ENCODE results near the gene CFAP298.

The CFAP298 gene

DNA sequence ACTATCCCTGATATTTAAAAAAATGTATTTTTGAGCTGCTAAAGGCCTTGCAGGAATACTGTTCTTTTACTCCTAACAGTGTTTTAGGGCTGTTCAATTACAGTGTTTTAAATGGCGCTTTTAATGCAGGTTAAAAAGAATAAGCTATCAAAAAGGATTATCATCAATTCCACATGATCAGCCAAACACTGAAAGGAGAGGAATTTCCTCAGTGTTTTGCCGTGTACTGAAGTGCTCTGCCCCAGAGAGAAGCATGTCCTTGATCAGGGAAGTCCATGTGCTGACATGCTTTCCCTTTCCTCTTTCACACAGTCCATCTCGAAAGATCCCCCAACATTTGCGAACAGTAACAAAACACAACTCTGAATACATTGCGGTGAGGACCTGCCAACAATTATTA lies 3.3 kb downstream of the CFAP298 start:
- H3K4me1 ChIP-seq (ENCODE audit: insufficient read depth, insufficient read length): peaks cover 14% of the 10 kb centered on the region
- no peak overlapping the region for H3K9ac ChIP-seq (ENCODE audit: insufficient read length, low read depth)
- H3K36me3 ChIP-seq (ENCODE audit: insufficient read depth, insufficient read length, low read length): peaks cover 64% of the 10 kb centered on the region
- DNase-seq (ENCODE audit: low read depth, low spot score): no peak
- no peaks in the 10 kb centered on the region for H3K9me3 ChIP-seq (ENCODE audit: insufficient read depth, low read length)
- no peaks in the 10 kb centered on the region for H3K27me3 ChIP-seq (ENCODE audit: insufficient read depth, insufficient read length)
- H3K4me3 ChIP-seq (ENCODE audit: insufficient read length, low read depth): no peak overlapping the region
- TF ChIP-seq SUZ12 (IDR thresholded peaks at IDR 0.05; ENCODE audit: extremely low read depth, insufficient read depth, insufficient read length) (no peak), YY1 (IDR thresholded peaks at IDR 0.05; ENCODE audit: insufficient read depth, insufficient read length) (no peak), ZNF274 (IDR thresholded peaks at IDR 0.05; ENCODE audit: low read depth, low read length) (no peak)

DNA sequence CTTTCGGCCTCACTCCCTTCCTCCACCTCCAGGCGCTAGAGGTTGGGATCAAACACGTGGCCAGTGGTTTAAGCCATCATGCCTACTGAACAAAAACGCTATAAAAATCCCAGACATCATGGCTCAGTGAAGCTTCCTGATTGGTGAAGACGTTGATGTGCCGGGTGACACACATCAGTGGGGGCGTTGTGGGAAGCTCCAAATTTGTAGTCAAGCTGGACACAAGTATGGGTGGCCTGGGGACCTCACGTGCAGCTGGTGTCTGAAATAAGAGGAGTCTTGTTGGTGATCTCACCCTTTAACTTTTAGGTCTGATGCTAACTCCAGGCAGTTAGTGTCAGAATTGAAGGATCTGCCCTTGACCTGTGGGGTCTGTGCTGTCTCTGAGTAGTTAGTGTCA lies 6.7 kb downstream of the CFAP298 start:
- H3K4me1 ChIP-seq (ENCODE audit: insufficient read depth, insufficient read length): peaks cover 20% of the 10 kb centered on the region
- no peaks in the 10 kb centered on the region for H3K27me3 ChIP-seq (ENCODE audit: insufficient read depth, insufficient read length)
- TF ChIP-seq YY1 (IDR thresholded peaks at IDR 0.05; ENCODE audit: insufficient read depth, insufficient read length) (no peak), ZNF274 (IDR thresholded peaks at IDR 0.05; ENCODE audit: low read depth, low read length) (no peak), SUZ12 (IDR thresholded peaks at IDR 0.05; ENCODE audit: extremely low read depth, insufficient read depth, insufficient read length) (no peak)
- H3K9me3 ChIP-seq (ENCODE audit: insufficient read depth, low read length): no peaks in the 10 kb centered on the region
- peak overlapping the region; percentile 7 for H3K9ac ChIP-seq (ENCODE audit: insufficient read length, low read depth)
- H3K36me3 ChIP-seq (ENCODE audit: insufficient read depth, insufficient read length, low read length): peaks cover 93% of the 10 kb centered on the region
- H3K4me3 ChIP-seq (ENCODE audit: insufficient read length, low read depth): no peak overlapping the region
- DNase-seq (ENCODE audit: low read depth, low spot score): no peak

DNA sequence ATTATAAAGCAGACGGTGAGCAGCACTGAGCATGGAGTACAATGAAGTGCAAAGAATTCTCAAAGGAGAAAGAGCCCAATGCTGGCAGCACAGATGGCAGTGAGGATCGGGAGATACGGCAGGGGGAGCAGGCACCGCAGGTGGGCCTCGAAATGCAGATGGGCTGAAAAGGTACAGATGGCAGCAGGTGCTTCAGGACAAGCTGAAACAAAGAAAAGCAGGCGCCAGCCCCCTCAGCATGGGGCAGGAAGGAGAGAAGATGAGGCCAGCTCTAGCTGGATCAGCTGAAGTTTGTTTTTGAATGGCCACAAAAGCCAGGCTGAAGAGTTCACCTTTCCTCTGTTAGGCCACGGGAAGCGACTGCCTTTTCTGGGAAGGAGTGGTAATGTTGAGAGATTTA lies 7.7 kb downstream of the CFAP298 start:
- Histone ChIP-seq H3K27me3 (ENCODE audit: insufficient read depth, insufficient read length) (no peaks in the 10 kb centered on the region), H3K9me3 (ENCODE audit: insufficient read depth, low read length) (no peaks in the 10 kb centered on the region), H3K9ac (ENCODE audit: insufficient read length, low read depth) (no peak overlapping the region), H3K36me3 (ENCODE audit: insufficient read depth, insufficient read length, low read length) (peaks cover 92% of the 10 kb centered on the region), H3K4me3 (ENCODE audit: insufficient read length, low read depth) (no peak overlapping the region), H3K4me1 (ENCODE audit: insufficient read depth, insufficient read length) (peaks cover 20% of the 10 kb centered on the region)
- TF ChIP-seq SUZ12 (IDR thresholded peaks at IDR 0.05; ENCODE audit: extremely low read depth, insufficient read depth, insufficient read length) (no peak), YY1 (IDR thresholded peaks at IDR 0.05; ENCODE audit: insufficient read depth, insufficient read length) (no peak), ZNF274 (IDR thresholded peaks at IDR 0.05; ENCODE audit: low read depth, low read length) (no peak)
- DNase-seq (ENCODE audit: low read depth, low spot score): peak; percentile 65

DNA sequence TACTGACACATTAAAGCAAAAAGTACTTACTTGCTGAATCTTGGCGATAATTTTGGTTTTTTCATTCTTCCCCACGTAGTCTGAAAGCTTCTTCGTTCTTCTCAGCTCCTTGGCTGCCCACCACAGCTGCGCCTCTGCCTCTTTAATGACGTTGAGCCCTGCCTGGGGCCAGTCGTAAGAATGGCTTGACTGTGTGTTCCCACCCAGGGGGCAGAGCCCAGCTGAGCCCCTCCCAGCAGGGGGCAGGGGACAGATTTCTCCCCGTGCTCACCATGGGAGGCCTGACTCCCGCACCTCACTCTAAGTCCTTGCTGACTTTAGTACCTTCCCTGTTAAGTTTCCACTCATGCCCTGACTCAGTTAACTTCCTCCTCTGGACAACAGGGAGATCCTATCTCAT lies 9.0 kb downstream of the CFAP298 start:
- TF ChIP-seq ZNF274 (IDR thresholded peaks at IDR 0.05; ENCODE audit: low read depth, low read length) (no peak), YY1 (IDR thresholded peaks at IDR 0.05; ENCODE audit: insufficient read depth, insufficient read length) (no peak), SUZ12 (IDR thresholded peaks at IDR 0.05; ENCODE audit: extremely low read depth, insufficient read depth, insufficient read length) (no peak)
- no peak overlapping the region for H3K4me3 ChIP-seq (ENCODE audit: insufficient read length, low read depth)
- DNase-seq (ENCODE audit: low read depth, low spot score): no peak
- H3K9ac ChIP-seq (ENCODE audit: insufficient read length, low read depth): peak overlapping the region; percentile 24
- H3K9me3 ChIP-seq (ENCODE audit: insufficient read depth, low read length): no peaks in the 10 kb centered on the region
- peaks cover 20% of the 10 kb centered on the region for H3K4me1 ChIP-seq (ENCODE audit: insufficient read depth, insufficient read length)
- H3K27me3 ChIP-seq (ENCODE audit: insufficient read depth, insufficient read length): no peaks in the 10 kb centered on the region
- peaks cover 94% of the 10 kb centered on the region for H3K36me3 ChIP-seq (ENCODE audit: insufficient read depth, insufficient read length, low read length)

DNA sequence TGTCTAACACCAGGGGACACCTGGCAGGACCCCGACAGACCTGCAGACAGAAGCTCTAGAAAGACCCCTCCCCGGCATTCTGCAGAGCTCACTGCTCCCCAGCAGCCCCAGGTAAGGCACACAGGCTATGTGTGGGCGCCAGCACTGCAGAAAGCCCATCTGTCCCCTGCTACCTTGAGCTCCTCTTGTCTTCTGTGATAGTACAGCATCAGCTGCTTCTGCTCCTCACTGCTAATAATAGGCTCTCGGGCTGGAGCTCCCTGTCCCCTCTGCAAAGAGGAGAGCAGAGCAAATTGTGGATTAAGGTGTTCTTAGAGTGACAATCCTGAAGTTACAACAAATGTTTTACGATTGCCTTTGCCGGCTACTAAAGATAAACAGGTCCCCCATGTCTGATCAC lies 10.1 kb downstream of the CFAP298 start:
- no peak for DNase-seq (ENCODE audit: low read depth, low spot score)
- H3K9ac ChIP-seq (ENCODE audit: insufficient read length, low read depth): no peak overlapping the region
- no peaks in the 10 kb centered on the region for H3K27me3 ChIP-seq (ENCODE audit: insufficient read depth, insufficient read length)
- peaks cover 85% of the 10 kb centered on the region for H3K36me3 ChIP-seq (ENCODE audit: insufficient read depth, insufficient read length, low read length)
- no peak overlapping the region for H3K4me3 ChIP-seq (ENCODE audit: insufficient read length, low read depth)
- no peak for TF ChIP-seq SUZ12 (IDR thresholded peaks at IDR 0.05; ENCODE audit: extremely low read depth, insufficient read depth, insufficient read length)
- peaks cover 20% of the 10 kb centered on the region for H3K4me1 ChIP-seq (ENCODE audit: insufficient read depth, insufficient read length)
- no peaks in the 10 kb centered on the region for H3K9me3 ChIP-seq (ENCODE audit: insufficient read depth, low read length)

DNA sequence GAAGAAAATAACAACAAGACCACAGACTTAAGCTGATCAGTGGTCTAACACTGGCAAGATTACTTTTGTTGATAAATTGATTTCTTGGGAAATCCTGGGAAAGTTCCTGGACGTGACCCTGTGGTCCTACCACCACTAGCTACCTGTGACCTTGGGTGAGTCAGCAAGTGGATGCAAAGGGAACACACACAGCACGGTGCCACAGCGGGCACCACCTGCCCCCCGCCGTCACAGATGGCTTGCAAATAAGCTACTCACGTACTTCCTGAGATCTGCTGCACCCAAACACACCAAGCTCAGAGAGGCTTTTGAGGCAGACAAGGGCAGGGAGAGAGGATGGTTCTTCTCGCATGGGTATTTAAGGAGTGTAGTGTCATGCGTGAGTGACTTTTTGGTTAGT lies 12.7 kb downstream of the CFAP298 start:
- H3K4me1 ChIP-seq (ENCODE audit: insufficient read depth, insufficient read length): peaks cover 10% of the 10 kb centered on the region
- no peak for TF ChIP-seq ZNF274 (IDR thresholded peaks at IDR 0.05; ENCODE audit: low read depth, low read length)
- TF ChIP-seq SUZ12 (IDR thresholded peaks at IDR 0.05; ENCODE audit: extremely low read depth, insufficient read depth, insufficient read length): no peak
- no peak for TF ChIP-seq YY1 (IDR thresholded peaks at IDR 0.05; ENCODE audit: insufficient read depth, insufficient read length)
- no peak for DNase-seq (ENCODE audit: low read depth, low spot score)
- no peak overlapping the region for H3K4me3 ChIP-seq (ENCODE audit: insufficient read length, low read depth)
- peaks cover 59% of the 10 kb centered on the region for H3K36me3 ChIP-seq (ENCODE audit: insufficient read depth, insufficient read length, low read length)
- no peak overlapping the region for H3K9ac ChIP-seq (ENCODE audit: insufficient read length, low read depth)
- no peaks in the 10 kb centered on the region for H3K9me3 ChIP-seq (ENCODE audit: insufficient read depth, low read length)
- no peaks in the 10 kb centered on the region for H3K27me3 ChIP-seq (ENCODE audit: insufficient read depth, insufficient read length)

DNA sequence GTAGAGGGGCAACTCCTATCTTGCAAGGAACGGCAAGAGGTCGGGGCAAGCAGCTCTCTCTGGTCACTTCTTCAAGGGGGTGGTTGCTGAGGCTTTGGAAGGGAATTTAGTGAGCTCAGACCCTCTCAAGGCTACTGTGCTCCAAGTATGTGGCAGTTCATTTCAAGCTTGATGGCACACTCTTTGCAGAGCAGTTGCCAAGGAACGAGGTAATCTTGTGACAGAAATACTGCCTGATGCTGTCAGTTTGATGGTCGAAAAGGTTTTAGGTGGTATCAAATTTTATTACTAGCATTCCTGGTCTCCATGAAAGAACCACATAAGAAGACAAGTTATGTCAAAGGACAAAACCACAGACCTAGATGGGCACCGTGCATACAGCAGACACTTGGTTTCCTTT lies 13.1 kb downstream of the CFAP298 start:
- TF ChIP-seq SUZ12 (IDR thresholded peaks at IDR 0.05; ENCODE audit: extremely low read depth, insufficient read depth, insufficient read length): no peak
- no peak for TF ChIP-seq YY1 (IDR thresholded peaks at IDR 0.05; ENCODE audit: insufficient read depth, insufficient read length)
- no peak for TF ChIP-seq ZNF274 (IDR thresholded peaks at IDR 0.05; ENCODE audit: low read depth, low read length)
- Histone ChIP-seq H3K4me1 (ENCODE audit: insufficient read depth, insufficient read length) (peaks cover 9% of the 10 kb centered on the region), H3K9me3 (ENCODE audit: insufficient read depth, low read length) (no peaks in the 10 kb centered on the region), H3K27me3 (ENCODE audit: insufficient read depth, insufficient read length) (no peaks in the 10 kb centered on the region), H3K9ac (ENCODE audit: insufficient read length, low read depth) (no peak overlapping the region), H3K4me3 (ENCODE audit: insufficient read length, low read depth) (no peak overlapping the region), H3K36me3 (ENCODE audit: insufficient read depth, insufficient read length, low read length) (peaks cover 55% of the 10 kb centered on the region)
- DNase-seq (ENCODE audit: low read depth, low spot score): no peak

DNA sequence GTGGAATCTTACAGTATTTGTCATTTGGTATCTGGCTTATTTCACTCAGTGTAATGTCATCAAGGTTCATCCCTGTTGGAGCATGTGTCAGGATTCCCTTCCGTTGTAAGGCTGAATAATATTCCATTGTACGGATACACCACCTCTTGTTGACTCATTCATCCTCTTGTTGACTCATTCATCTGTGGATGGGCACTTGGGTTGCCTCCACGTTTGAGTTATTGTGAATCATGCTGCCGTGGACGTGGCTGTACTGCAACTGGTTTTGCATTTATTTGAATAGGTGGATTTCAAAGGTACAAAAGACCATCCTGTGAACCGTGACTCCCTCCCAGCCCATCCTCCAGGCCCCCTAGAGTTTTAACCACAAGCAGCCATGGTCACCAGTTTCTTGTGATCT lies 15.0 kb downstream of the CFAP298 start:
- no peaks in the 10 kb centered on the region for H3K9me3 ChIP-seq (ENCODE audit: insufficient read depth, low read length)
- TF ChIP-seq SUZ12 (IDR thresholded peaks at IDR 0.05; ENCODE audit: extremely low read depth, insufficient read depth, insufficient read length): no peak
- no peak for TF ChIP-seq ZNF274 (IDR thresholded peaks at IDR 0.05; ENCODE audit: low read depth, low read length)
- no peak for TF ChIP-seq YY1 (IDR thresholded peaks at IDR 0.05; ENCODE audit: insufficient read depth, insufficient read length)
- no peak for DNase-seq (ENCODE audit: low read depth, low spot score)
- H3K27me3 ChIP-seq (ENCODE audit: insufficient read depth, insufficient read length): no peaks in the 10 kb centered on the region
- H3K36me3 ChIP-seq (ENCODE audit: insufficient read depth, insufficient read length, low read length): peaks cover 36% of the 10 kb centered on the region
- no peak overlapping the region for H3K9ac ChIP-seq (ENCODE audit: insufficient read length, low read depth)
- H3K4me3 ChIP-seq (ENCODE audit: insufficient read length, low read depth): no peak overlapping the region
- H3K4me1 ChIP-seq (ENCODE audit: insufficient read depth, insufficient read length): no peaks in the 10 kb centered on the region
